NOMO-1 treated with DMSO at 0.1 percent for 48 hours (cell line): ENCODE measurements around the gene PAQR3.

ENCODE experiments used
- DNase-seq: peaks from one replicate; lab custom pipeline; 2025; ENCODE audit not compliant: unreplicated experiment; lab: John Stamatoyannopoulos, UW

PAQR3 gene, protein sequence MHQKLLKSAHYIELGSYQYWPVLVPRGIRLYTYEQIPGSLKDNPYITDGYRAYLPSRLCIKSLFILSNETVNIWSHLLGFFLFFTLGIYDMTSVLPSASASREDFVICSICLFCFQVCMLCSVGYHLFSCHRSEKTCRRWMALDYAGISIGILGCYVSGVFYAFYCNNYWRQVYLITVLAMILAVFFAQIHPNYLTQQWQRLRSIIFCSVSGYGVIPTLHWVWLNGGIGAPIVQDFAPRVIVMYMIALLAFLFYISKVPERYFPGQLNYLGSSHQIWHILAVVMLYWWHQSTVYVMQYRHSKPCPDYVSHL

DNA sequence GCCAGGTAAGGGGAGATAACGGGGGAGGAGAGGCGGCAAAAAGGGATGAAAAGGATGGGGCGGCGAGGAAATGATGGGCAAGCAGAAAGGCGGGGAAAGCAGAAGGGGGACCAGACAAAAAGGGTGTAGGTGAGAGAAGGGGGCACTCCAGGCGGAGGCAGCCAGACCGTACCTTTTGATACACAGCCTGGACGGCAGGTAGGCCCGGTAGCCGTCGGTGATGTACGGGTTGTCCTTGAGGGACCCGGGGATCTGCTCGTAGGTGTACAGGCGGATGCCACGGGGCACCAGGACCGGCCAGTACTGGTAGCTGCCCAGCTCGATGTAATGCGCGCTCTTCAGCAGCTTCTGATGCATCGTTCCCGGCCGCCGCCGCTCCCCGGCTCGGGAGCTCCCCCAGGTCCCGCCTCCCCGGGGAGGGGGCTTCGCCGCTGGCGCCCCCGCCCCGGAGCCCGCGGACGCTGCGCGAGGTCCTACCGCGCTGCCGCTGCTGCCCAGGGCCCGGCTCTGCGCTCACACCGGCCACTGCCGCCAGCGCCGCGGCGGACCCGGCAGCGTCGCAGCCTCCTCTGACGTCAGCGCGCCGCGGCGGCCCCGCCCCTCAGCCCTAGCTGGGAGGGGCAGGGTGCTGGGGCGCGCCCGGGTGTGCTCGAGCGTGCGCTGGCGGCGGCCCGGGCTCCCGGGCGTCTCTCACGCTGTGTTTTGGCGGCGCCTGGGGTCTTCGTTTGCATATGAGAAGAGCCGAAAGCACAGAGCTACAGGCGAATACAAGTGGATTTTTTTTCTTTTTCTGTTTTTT, at the start of gene PAQR3:
Gene PAQR3 (minus strand): TSS at position 571 of the 799 bp plus-strand sequence. CDS start 214 bp downstream, at position 357.
- DNase-seq, result peak; percentile 67

DNA sequence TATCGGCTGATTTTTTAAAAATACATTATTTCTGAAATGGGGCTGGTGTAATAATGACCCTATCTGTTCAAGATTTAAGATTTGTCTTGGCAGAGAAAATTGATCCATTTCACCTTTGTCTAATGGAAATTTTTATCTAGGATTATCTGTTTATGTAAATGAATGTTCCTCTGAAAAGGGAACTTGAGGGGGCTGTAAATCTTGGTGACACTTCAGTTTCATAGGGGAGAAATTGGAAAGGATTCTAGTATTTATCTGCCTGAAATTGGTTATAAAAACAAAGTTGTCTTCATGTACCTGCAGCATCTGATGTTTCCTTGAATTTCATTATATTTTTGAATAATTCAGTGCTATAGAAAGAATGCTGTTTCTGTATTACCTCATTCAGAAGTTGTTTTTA, 48.4 kb upstream of the PAQR3 start:
- no peak for DNase-seq

DNA sequence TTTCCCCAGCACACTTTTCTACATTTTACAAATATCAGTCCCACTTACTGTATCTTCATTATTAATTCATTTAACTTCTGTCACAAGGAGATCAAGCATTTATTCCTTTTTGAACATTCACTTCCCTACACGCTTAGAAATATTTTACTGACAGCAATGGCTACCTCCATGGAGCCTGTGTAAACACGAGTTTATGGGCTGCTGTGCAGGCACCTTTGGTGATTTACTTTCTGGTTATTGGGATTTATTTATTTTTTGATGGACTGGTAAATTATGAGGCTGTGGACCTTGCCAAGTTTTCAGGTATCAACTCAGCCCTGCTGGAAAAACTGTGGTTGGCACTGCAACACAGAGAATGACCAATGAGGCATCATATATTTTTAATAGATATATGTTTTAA, 45.4 kb upstream of the PAQR3 start:
- DNase-seq, result no peak

DNA sequence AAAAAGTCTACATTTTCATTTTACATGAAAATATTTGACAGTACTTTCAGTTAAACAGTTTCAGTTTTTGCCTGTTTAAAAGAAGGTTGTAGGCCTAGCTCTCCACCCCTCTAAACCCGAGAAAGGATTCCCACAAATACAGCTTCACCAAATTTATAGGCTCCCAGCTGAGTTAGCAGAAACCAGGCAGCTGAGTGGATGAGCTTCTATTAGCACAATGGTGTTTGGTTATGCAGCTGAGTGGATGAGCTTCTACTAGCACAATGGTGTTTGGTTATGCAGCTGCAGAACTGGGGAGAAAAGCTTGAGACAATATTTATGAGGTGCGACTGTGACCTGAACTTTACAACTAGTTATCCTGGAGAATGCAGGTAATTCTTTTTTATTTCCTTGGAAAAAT, 36.6 kb upstream of the PAQR3 start:
- DNase-seq, result no peak

DNA sequence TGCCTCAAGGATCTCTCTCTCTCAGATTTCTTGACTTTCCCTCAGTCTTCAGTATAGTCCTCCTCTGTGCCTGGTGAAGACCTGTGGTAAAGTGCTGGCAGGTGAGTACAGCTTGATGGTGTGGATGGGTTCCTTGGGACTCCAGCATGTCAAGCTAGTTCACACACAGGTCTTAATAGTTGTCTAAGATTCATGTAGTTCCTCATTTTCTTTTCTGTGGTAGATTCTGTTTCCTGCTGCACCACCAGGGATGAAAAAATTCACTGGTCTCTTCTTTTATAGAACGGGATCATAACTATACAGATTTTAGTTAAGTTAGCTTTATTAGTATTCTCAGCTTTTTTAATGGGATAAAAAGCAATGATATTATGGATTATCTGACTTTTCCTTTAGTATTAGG, 32.5 kb upstream of the PAQR3 start:
- DNase-seq, result peak; percentile 8

DNA sequence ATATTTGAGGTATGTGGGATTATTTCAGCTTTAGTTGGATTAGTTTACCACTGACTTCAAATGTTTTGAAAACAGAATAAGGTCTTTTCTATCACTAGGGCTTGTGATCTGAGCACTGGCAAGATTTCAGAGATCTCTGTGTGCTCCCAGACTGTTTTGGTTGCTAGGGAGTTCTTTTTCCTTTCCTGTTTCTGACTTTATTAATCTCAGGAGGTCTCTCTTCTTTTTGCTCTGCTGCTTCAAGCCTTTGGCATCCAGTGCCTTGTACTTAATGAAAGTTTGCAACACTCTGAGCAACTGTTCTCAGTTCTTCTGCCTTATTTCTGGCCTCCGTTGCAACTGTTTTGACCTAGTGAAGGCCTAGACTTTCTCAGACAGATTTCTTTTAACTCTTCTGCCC, 32.1 kb upstream of the PAQR3 start:
- no peak for DNase-seq

DNA sequence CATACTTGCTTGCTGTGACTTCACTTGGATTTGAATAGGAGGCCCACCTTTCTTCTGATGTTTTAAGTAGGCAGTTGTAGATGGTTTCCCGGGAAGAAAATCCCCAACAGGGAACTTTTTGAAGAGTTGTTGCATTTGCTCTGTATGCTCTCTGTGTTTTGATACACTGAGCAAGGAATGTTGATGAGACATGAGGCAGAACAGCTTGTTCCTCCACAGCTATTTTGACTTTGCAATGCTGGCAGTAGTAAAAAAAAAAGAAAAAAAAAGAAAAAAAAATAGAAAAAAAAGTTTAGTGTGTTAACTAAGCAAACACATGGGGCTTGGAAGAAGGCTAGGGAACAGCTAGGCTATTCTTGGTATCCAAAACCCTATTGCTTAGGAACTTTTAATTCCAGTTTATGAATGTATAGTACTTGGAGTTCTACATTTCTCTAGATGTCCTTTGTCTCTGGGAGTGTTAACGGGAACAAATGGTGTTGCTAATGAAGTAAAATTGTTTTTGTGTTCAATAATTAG, 23.4 kb upstream of the PAQR3 start:
- DNase-seq, result no peak

DNA sequence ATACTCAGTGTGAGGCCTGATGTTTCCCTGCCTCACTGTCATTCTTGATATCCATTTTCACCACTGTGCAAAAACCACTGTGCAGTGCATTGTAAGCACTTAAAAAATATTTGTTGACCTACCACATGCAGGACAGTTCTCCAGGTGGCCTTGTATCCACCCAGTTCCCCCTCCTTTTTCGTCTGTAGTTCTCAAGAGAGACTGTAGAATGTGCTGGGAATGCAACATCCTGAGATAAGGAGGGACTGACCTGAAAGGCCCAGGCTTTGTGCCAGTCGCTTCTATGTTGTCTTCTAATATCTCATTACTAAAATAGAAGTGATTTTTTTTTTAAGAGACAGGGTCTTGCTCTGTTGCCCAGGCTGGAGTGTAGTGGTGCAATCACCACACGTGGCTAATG, 21.7 kb upstream of the PAQR3 start:
- no peak for DNase-seq

DNA sequence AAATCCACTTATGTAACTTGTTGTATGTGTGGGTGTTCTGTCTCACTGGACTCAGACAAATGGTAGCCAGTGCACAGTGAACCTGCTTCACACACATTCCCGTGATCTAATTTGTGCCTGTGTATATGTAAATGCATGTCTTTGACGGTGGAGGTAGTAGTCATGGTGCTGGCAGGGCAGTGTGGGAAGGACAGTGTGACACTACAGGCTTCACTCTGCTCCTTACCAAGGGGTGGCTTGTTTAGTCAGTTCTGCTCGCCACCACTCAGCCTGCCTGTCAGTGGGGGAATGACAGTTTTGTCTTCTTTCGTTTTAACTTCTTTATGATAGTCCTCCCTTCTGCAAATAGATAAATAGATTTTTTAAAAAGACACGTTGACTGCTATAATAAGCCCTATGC, 17.7 kb upstream of the PAQR3 start:
- DNase-seq, result no peak

DNA sequence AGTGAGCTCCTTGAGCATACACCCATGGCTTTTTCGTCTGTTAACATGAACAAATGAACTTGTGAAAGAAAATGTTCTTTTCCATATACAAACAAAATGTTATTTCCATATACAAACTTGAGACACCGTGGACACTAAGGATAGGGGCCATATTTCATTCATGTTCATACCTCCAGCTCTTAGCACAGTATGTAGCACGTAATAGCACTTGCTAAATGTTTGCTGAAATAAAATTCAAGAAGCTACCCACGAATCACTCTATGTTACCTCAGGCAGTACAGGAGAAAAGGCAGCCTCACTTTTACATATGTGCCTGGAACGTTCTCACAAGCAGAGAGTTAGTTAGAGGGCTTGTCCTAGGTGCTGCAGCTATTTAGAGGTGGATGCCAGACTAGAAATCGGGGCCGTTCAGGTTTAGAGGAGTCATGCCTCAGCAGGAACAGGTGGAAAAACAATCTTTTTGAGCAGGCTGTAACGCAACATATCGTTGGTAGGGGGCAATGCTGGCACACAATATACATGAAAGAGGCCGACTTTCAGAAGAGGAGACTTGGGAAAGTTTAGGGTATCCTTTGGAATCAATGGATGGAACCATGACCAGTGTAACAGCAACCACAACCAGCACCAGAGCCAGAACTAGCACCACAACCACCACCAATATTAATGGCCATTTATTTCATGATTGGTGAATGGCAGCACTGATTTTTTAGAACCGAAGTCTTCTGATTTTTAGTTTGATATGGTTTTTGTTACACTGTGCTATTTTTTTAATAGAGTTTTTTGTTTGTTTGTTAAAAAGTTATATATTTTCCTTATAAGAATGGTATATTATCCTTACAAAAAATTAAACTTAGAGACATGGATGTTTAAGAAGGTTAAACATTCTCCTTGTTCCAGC, 14.8 kb upstream of the PAQR3 start:
- DNase-seq, result no peak

DNA sequence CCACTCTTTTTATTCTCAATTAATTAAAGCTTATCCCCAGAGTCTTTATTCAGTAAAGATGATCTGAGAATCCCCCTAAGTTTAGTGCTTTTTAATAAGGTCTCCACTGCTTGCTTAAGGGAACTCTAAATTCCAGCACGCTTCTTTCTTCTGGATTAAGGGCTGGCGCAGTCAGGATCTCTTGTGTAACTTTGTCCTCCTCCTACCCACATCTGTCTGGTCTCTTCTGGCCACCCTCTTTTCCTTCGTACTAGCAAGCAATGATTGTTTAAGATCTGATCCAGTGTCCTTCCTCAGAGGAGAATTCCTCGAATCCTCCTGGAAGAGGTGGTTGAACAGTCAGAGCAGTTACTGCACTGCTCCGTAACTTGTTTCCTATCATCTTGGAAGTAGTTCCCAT, 14.0 kb upstream of the PAQR3 start:
- no peak for DNase-seq

DNA sequence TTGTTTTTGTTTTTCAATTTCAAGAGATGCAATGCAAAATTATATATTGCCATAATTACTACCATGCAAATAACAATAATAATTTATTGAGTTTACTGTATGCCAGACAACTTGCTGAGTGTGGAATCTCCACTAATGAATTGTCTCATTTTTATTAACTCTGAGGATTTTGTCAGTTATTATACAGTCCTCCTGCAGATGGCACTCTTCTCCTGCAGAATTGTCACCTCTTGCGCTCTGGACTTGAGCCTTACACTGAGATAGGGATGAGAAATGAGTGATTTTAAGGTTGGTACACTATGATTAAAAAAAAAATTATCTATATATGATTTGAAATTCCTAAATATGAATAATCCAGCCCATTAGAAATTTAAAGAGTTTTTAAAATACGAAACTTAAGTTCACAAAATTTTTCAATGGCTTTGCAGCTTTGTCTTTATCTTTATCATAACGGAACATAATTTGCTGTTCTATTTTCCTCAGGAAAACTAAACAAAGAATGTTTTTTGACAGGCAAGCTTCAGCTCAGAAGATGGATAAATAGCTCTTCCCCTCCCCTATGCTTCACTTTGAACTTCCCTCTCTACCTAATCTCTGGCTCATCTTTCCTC, 12.7 kb upstream of the PAQR3 start:
- DNase-seq, result peak; percentile 40

DNA sequence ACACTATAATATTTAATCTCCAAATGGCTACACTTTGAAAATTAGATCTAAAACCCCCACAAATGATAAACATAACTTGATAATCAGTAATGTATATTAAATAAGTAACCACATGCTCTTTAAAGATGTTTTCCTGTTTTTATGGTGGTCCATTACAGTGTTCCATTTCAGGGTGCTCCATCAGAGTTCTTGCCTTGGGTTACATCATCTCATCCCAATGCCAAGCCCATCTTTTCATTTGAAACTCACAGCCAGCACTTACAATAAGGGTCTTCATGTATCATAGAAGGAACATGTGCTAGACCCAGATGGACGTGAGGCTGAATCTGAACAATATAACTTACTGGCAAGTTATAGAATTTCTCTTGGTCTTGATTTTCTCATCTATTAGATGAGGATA, 10.5 kb upstream of the PAQR3 start:
- no peak for DNase-seq

DNA sequence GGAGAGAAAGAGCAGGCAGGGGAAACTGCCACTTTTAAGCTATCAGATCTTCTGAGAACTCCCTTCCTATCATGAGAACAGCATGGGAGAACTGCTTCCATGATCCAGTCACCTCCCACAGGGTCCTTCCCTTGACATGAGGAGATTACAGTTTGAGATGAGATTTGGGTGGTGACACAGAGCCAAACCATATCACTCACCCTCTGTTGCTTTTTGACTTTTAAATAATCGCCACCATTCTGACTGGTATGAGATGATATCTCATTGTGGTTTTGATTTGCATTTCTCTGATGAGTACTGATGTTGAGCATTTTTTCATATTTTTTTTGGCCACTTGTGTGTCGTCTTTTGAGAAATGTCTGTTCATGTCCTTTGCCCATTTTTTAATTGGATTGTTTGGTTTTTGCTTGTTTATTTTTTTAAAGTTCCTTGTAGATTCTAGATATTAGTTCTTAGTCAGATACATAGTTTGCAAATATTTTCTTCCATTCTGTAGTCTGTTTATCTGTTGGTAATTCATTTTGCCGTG, 6.5 kb upstream of the PAQR3 start:
- DNase-seq, result no peak

DNA sequence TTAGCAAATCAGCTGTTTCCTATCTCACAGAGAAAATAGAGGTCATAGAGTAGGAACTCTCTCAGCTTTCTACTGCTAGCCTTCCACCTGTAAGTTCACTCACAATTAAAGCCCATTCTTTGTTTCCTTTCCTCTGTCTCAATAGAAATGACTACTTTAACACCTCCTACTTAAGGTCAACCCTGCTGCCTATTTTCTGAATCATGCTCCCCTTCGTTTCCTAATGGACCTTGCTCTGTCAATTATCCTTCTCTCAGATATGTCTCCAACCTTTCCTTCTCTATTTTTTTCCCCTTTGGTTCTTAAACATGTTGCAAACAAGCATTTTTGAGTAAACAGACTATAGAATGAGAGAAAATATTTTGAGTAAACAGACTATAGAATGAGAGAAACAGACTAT, 5.1 kb upstream of the PAQR3 start:
- no peak for DNase-seq

DNA sequence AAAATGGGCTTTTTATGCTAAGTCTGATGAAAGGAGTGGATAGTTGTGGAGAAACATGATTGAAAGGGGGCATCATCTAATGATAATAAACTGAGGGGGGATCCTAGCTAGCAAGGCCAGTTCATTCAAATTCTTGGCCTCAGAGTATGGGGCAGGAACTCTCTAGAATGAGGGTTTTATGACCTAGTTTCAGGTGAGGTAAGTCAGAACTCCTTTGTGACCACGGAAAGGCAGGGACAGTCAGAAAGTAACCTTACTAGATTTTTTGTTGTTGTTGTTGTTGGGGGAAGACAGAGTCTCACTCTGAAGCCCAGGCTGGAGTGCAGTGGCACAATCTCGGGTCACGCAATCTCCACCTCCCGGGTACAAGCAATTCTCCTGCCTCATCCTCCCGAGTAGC, 1.5 kb upstream of the PAQR3 start:
- DNase-seq, result no peak

DNA sequence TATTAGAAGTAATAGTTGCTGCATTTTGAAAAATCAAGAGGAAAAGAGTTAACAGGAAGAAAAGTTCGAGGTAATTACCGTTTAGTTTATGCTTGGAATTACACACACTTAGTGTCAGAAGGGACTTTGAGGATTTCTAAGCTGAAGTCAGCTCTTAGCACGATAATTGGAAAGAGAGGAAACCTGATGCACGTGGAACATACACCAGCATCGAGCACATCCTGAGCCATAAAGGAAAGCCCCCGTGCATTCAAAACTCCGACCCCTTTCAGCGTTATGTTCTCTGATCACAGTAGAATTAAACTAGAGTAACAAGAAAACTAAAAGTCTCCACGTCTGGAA, 400 bp upstream of the PAQR3 start:
- no peak for DNase-seq

DNA sequence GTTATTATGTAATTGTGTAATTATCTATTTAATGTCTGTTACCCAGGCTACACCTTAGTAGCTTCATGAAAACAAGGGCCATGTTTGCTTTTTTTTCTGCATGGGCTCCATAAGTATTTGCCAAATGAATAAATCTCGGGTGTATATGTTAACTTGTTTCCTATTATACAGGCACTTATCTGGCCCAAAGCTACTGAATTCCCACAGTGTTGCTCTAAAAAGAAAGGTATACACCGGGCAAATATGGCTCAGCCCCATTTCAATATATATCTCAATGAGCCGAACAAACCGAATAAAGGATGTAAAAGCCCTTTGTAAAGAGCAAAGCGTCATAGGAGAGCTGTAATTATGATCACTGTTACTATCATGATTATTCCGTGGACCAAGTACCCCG, 767 bp downstream of the PAQR3 start:
- peak; percentile 22 for DNase-seq

DNA sequence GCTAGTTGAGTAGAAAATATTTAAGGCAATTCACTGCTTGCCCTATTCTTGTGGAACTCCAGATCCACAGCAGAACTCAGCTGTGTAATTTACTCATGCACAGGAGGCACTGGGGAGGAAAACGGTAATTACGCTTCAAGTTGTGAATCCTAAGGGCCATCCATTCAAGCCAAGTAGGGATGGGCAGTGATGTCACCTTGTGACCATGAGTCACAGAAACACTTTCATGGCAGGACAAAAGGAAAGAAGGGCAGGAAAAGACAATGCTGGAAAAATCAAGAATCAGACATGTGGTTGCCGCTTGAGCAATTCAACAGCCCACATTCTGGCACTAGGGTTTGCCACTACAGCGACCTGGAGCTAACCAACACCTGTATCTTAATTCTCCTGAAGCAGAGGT, 1.4 kb downstream of the PAQR3 start:
- no peak for DNase-seq

DNA sequence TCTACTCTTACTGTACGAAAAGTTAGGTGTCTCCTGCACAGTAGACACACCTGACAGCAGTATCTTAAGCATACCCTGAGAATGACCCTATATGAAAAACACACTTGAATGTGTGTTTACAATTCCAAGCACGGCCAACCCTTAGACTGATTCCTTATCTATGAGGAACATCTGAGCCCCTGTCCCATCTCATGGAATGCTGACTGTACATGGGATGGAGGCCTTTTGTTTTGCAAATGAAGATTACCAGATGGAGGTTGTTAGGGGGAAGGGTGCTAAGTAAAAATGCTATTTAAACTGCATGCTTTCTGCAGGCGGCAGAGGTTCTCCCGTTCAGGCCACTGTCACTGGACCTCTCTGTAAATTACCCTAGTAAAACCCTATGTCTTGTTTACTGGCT, 2.2 kb downstream of the PAQR3 start:
- no peak for DNase-seq
